ENCODE measurements around the gene GPR42.
"Not testable (repeated sequence)": the region's sequence is repeated elsewhere in the genome, so short reads cannot be mapped to it uniquely, and the experiment has no call there.

Gene GPR42

DNA sequence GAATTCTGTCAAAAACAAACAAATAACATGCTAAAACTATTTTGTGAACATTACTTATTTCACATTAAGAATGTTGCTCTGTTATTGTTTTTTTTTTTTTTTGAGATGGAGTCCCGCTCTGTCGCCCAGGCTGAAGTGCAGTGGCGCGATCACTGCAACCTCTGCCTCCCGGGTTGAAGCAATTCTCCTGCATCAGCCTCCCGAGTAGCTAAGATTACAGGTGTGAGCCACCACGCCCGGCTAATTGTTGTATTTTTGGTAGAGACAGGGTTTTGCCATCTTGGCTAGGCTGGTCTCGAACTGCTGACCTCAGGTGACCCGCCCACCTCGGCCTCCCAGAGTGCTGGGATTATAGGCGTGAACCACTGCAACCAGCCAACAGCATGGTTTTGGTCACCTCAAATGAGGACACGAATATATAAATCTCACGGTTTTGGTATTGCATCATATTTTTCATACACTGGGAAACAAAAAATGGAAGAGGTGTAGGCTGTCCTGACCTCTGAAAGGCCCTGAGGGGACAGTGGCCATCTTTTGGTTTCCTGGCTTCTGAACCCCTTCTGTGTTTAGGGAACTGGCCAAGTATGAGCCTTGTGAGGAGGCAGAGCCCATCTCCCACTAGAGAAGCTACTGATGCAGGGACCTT is 25.5 kb downstream of the GPR42 start:
- no peaks in the 10 kb centered on the region for H3K36me3 ChIP-seq (ENCODE audit: control insufficient read depth, insufficient read depth, low read length)
- no peaks in the 10 kb centered on the region for H3K9me3 ChIP-seq (ENCODE audit: control insufficient read depth, insufficient read depth, low read length)
- DNase-seq (ENCODE audit: low read depth, low spot score), result no peak
- H3K27me3 ChIP-seq (ENCODE audit: control insufficient read depth, insufficient read depth, low read length), result no peaks in the 10 kb centered on the region
- WGBS (ENCODE audit: insufficient coverage, insufficient read length), result no CpG with 5 or more reads among the region's 14 CpGs
- no peak overlapping the region for H3K4me3 ChIP-seq (ENCODE audit: low read length)
- no peaks in the 10 kb centered on the region for H3K4me1 ChIP-seq (ENCODE audit: control insufficient read depth, insufficient read depth, low read length)
- H3K27ac ChIP-seq (ENCODE audit: low read length), result no peak overlapping the region

DNA sequence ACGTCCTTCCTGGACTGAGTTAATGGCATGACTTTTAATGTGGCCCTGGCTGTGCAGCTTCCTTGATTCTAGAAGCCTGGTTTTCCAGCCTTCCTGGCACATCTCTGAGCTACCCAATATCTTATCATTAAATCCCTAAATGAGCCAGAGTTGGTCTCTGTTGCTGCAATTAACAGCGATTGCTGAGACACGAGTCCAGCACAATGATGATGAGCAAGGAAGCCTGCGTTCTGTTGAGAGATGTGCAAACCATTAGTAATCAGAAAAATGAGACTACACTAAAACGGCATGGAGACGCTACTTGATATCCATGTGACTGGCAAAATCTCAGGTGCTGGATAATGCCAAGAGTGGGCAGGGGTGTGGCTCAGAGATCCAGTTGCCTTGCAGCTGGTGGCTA is 26.2 kb downstream of the GPR42 start:
- Histone ChIP-seq H3K27me3 (ENCODE audit: control insufficient read depth, insufficient read depth, low read length) (no peaks in the 10 kb centered on the region), H3K9me3 (ENCODE audit: control insufficient read depth, insufficient read depth, low read length) (no peaks in the 10 kb centered on the region), H3K36me3 (ENCODE audit: control insufficient read depth, insufficient read depth, low read length) (no peaks in the 10 kb centered on the region), H3K27ac (ENCODE audit: low read length) (no peak overlapping the region), H3K4me1 (ENCODE audit: control insufficient read depth, insufficient read depth, low read length) (no peaks in the 10 kb centered on the region), H3K4me3 (ENCODE audit: low read length) (no peak overlapping the region)
- no peak for DNase-seq (ENCODE audit: low read depth, low spot score)
- WGBS (ENCODE audit: insufficient coverage, insufficient read length), result no CpG with 5 or more reads among the region's 6 CpGs

DNA sequence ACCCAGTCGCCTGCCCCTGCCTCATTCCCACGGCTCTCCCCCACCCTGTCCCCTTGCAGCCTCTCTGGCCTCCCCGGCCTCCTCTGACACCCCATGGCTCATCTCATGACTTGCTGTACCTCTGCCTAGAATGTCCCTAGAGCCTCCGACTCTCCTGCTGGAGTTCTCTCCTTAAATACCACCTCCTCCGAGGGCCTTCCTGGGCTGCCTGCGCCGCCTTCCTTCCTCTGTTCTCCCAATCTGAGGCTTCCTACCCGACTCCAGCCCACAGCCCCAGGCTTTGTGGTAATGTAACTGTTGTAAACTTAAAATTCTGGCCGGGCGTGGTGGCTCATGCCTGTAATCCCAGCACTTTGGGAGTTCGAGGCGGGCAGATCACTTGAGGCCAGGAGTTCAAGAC is 27.7 kb downstream of the GPR42 start:
- Histone ChIP-seq H3K4me3 (ENCODE audit: low read length) (no peak overlapping the region), H3K9me3 (ENCODE audit: control insufficient read depth, insufficient read depth, low read length) (no peaks in the 10 kb centered on the region), H3K27me3 (ENCODE audit: control insufficient read depth, insufficient read depth, low read length) (no peaks in the 10 kb centered on the region), H3K36me3 (ENCODE audit: control insufficient read depth, insufficient read depth, low read length) (no peaks in the 10 kb centered on the region), H3K27ac (ENCODE audit: low read length) (no peak overlapping the region), H3K4me1 (ENCODE audit: control insufficient read depth, insufficient read depth, low read length) (no peaks in the 10 kb centered on the region)
- no peak for DNase-seq (ENCODE audit: low read depth, low spot score)
- WGBS (ENCODE audit: insufficient coverage, insufficient read length), result no CpG with 5 or more reads among the region's 12 CpGs

DNA sequence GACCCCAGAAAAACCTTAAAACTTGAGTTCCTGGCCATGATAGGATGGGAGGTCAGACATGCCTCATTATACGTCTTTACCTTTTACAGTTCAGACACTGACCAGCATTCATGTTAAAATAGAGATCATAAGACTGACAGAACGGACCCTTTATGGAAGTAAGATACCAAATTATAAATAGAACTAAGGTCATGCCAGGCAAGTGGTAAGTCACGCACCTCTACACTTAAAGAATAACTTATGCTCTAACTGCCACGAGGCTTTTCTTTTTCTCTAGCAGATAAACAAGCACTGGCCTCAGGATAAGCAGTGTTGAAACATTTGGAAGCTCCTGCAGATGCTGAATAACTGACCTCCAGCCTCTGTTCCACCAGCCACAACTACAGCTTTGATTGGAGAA is 28.4 kb downstream of the GPR42 start:
- Histone ChIP-seq H3K27me3 (ENCODE audit: control insufficient read depth, insufficient read depth, low read length) (no peaks in the 10 kb centered on the region), H3K9me3 (ENCODE audit: control insufficient read depth, insufficient read depth, low read length) (no peaks in the 10 kb centered on the region), H3K4me1 (ENCODE audit: control insufficient read depth, insufficient read depth, low read length) (no peaks in the 10 kb centered on the region), H3K4me3 (ENCODE audit: low read length) (no peak overlapping the region), H3K36me3 (ENCODE audit: control insufficient read depth, insufficient read depth, low read length) (no peaks in the 10 kb centered on the region), H3K27ac (ENCODE audit: low read length) (no peak overlapping the region)
- no CpG with 5 or more reads among the region's 4 CpGs for WGBS (ENCODE audit: insufficient coverage, insufficient read length)
- DNase-seq (ENCODE audit: low read depth, low spot score), result no peak

DNA sequence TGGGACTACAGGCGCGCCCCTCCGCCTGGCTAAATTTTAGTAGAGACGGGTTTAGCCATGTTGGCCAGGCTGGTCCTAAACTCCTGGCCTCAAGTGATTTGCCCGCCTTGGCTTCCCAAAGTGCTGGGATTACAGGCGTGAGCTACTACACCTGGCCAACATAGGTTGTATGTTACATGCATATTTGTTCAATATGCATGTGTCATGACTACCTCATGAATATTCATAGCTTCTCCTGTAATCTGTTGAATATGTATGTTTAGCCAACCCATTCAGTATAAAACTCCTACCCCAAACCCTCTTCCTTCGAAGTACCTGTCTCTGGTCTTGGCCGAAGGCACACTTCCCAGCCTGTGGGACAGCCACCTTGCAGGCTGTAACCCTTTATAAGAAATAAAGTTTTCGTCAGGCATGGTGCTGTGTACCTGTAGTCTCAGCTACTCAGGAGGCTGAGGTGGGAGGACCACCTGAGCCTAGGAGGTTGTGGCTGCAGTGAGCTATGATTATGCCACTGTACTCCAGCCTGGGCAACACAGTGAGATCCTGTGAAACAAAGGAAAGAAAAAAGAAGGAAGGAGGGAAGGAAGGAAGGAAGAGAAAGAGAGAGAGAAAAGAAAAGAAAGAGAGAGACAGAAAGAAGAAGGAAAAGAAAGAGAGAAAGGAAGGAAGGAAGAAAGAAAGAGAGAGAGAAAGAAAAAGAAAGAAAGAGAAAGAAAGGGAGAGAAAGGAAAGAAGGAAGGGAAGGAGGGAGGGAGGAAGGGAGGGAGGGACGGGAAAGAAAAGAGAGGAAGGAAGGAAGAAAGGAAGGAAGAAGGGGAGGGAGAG is 29.3 kb downstream of the GPR42 start:
- Histone ChIP-seq H3K9me3 (ENCODE audit: control insufficient read depth, insufficient read depth, low read length) (no peaks in the 10 kb centered on the region), H3K4me1 (ENCODE audit: control insufficient read depth, insufficient read depth, low read length) (no peaks in the 10 kb centered on the region), H3K4me3 (ENCODE audit: low read length) (no peak overlapping the region), H3K36me3 (ENCODE audit: control insufficient read depth, insufficient read depth, low read length) (no peaks in the 10 kb centered on the region), H3K27me3 (ENCODE audit: control insufficient read depth, insufficient read depth, low read length) (no peaks in the 10 kb centered on the region), H3K27ac (ENCODE audit: low read length) (no peak overlapping the region)
- WGBS (ENCODE audit: insufficient coverage, insufficient read length), result no CpG with 5 or more reads among the region's 10 CpGs
- no peak for DNase-seq (ENCODE audit: low read depth, low spot score)

DNA sequence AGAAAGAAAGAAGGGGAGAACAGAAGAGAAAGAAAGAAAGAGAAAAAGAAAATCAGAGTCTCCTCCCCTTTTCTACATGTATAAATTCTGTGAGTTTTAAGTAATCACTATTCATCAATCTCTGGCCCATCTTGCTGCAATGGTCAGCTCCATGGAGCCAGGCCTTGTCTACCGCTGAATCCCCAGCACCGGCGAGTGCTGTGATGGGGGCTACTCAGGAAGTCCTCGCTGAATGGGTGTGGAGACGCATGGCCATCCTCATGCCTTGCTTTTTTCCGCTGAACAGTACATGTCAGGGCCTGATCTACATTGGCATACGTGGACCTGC is 29.9 kb downstream of the GPR42 start:
- no peak overlapping the region for H3K4me3 ChIP-seq (ENCODE audit: low read length)
- no peak overlapping the region for H3K27ac ChIP-seq (ENCODE audit: low read length)
- H3K4me1 ChIP-seq (ENCODE audit: control insufficient read depth, insufficient read depth, low read length), result no peaks in the 10 kb centered on the region
- no peaks in the 10 kb centered on the region for H3K27me3 ChIP-seq (ENCODE audit: control insufficient read depth, insufficient read depth, low read length)
- DNase-seq (ENCODE audit: low read depth, low spot score), result no peak
- H3K36me3 ChIP-seq (ENCODE audit: control insufficient read depth, insufficient read depth, low read length), result no peaks in the 10 kb centered on the region
- WGBS (ENCODE audit: insufficient coverage, insufficient read length), result no CpG with 5 or more reads among the region's 7 CpGs
- H3K9me3 ChIP-seq (ENCODE audit: control insufficient read depth, insufficient read depth, low read length), result no peaks in the 10 kb centered on the region

DNA sequence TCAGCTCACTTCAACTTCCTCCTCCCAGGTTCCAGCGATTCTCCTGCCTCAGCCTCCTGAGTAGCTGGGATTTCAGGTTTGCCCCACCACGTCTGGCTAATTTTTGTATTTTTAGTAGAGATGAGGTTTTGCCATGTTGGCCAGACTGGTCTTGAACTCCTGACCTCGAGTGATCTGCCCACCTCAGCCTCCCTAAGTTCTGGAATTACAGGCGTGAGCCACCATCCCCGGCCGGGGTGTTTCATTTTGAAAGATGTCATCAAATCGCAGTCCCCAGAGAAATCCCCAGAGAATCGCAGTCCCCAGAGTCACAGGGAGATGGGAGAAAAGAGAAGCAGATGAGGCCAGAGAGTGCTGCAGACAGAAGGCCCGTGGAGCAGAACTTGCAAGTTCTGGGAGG is 30.5 kb downstream of the GPR42 start:
- H3K27me3 ChIP-seq (ENCODE audit: control insufficient read depth, insufficient read depth, low read length); H3K36me3 ChIP-seq (ENCODE audit: control insufficient read depth, insufficient read depth, low read length); H3K27ac ChIP-seq (ENCODE audit: low read length); H3K4me1 ChIP-seq (ENCODE audit: control insufficient read depth, insufficient read depth, low read length); H3K9me3 ChIP-seq (ENCODE audit: control insufficient read depth, insufficient read depth, low read length); DNase-seq (ENCODE audit: low read depth, low spot score); H3K4me3 ChIP-seq (ENCODE audit: low read length): not testable (repeated sequence)
- WGBS (ENCODE audit: insufficient coverage, insufficient read length), result no CpG with 5 or more reads among the region's 9 CpGs

DNA sequence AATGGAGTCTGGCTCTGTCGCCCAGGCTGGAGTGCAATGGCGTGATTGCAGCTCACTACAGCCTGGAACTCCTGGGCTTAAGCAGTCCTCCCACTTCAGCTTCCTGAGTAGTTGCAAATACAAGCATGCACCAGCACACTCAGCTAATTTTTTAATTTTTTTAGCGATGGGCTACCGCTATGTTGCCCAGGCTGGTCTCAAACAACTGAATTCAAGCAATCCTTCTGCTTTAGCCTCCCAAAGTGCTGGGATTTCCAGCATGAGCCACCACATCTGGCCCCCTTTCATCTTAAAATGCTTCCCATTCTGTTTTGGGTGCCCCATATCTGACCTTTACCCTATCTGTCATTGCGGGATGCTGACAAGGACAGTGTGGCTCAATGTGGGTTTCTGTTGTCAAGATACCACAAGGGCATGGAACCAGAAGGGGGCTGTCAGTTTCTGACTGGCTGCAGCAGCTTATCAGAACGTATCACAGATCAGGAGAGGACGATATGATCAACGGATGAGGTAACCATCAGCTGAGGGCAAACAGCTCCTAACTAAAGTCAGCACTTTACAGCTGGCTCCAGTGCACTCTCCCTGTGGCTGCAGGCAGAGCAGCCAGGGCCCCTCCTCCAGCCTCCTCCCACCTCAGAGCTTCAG is 32.4 kb downstream of the GPR42 start:
- Histone ChIP-seq H3K27ac (ENCODE audit: low read length) (no peak overlapping the region), H3K27me3 (ENCODE audit: control insufficient read depth, insufficient read depth, low read length) (no peaks in the 10 kb centered on the region), H3K4me3 (ENCODE audit: low read length) (no peak overlapping the region), H3K36me3 (ENCODE audit: control insufficient read depth, insufficient read depth, low read length) (no peaks in the 10 kb centered on the region), H3K9me3 (ENCODE audit: control insufficient read depth, insufficient read depth, low read length) (no peaks in the 10 kb centered on the region; the same call in 1 of the 2 replicates), H3K4me1 (ENCODE audit: control insufficient read depth, insufficient read depth, low read length) (no peaks in the 10 kb centered on the region)
- no peak for DNase-seq (ENCODE audit: low read depth, low spot score)
- no CpG with 5 or more reads among the region's 8 CpGs for WGBS (ENCODE audit: insufficient coverage, insufficient read length)

DNA sequence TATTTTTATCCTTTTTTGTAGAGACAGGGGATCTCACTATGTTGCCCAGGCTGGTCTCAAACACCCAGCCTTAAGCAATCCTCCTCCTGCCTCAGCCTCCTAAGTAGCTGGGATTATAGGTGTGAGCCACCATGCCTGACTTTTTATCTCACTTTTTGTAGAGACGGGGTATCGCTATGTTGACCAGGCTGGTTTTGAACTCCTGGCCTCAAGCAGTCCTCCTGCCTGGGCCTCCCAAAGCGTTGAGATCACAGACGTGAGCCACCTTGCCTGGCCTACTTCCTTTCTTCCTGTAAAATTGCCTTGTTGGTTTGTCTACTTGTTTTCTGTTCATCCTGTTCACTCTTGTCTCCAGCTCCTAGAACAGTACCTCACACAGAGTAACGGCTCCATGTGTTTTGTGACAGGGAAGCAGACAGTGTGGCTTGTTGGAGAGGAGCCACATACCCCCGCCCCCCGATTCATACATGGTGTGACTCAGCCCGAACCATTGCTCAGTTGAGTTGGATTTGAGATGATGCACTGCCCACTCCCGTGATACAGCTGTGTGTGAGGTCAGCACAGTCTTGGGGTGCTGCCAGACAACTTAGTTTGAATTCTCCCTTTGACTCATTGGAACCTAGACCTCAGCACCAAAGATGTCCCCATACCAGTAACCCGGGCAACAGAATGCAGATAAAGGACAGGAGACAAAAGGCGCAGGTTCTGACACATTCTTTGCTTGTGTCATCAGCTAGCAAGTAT is 34.2 kb downstream of the GPR42 start:
- no peak for DNase-seq (ENCODE audit: low read depth, low spot score)

DNA sequence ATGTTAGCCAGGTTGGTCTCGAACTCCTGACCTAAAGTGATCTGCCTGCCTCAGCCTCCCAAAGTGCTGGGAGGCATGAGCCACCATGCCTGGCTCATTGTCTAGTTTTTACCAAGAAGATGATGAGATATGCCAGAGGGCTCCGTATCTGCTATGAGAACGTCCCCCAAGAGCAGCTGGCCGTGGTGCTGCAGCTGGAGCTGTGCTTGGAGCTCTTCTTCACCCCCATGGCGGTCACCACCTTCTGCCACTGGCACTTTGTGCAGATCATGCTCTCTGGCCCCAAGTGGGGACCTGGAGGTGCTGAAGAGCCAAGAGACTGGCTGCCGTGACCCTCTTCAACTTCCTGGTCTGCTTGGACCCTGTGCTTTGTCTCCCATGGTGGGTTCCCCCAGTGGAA is 36.8 kb downstream of the GPR42 start:
- no peaks in the 10 kb centered on the region for H3K4me1 ChIP-seq (ENCODE audit: control insufficient read depth, insufficient read depth, low read length)
- H3K27me3 ChIP-seq (ENCODE audit: control insufficient read depth, insufficient read depth, low read length), result no peaks in the 10 kb centered on the region
- no peaks in the 10 kb centered on the region; the same call in 1 of the 2 replicates for H3K9me3 ChIP-seq (ENCODE audit: control insufficient read depth, insufficient read depth, low read length)
- H3K36me3 ChIP-seq (ENCODE audit: control insufficient read depth, insufficient read depth, low read length), result no peaks in the 10 kb centered on the region
- WGBS (ENCODE audit: insufficient coverage, insufficient read length), result no CpG with 5 or more reads among the region's 6 CpGs
- no peak overlapping the region for H3K4me3 ChIP-seq (ENCODE audit: low read length)
- H3K27ac ChIP-seq (ENCODE audit: low read length), result no peak overlapping the region
- DNase-seq (ENCODE audit: low read depth, low spot score), result no peak

More for the DNA sequence above, 34.2 kb downstream of the GPR42 start:
- Histone ChIP-seq H3K4me1 (ENCODE audit: control insufficient read depth, insufficient read depth, low read length) (no peaks in the 10 kb centered on the region), H3K27me3 (ENCODE audit: control insufficient read depth, insufficient read depth, low read length) (no peaks in the 10 kb centered on the region), H3K4me3 (ENCODE audit: low read length) (no peak overlapping the region), H3K27ac (ENCODE audit: low read length) (no peak overlapping the region), H3K9me3 (ENCODE audit: control insufficient read depth, insufficient read depth, low read length) (no peaks in the 10 kb centered on the region; the same call in 1 of the 2 replicates), H3K36me3 (ENCODE audit: control insufficient read depth, insufficient read depth, low read length) (no peaks in the 10 kb centered on the region)
- no CpG with 5 or more reads among the region's 11 CpGs for WGBS (ENCODE audit: insufficient coverage, insufficient read length)

Data from iPS DF 6.9 (cell line).